ENCODE measurements around the gene CCNH.

Gene CCNH

GRCh38 chr5:87359106-87359505 is 53.6 kb downstream of the CCNH start:
- DNase-seq (no peak), ATAC-seq (ENCODE audit: insufficient read depth, low read depth) (no peak)
- Histone ChIP-seq H3K4me3 (ENCODE audit: low read depth in 1 of 2, low read length in 2 of 2) (no peak overlapping the region), H3K36me3 (ENCODE audit: insufficient read depth, low read length) (peaks cover 38% of the 10 kb centered on the region), H2AFZ (ENCODE audit: low read depth, low read length) (no peak overlapping the region), H3K9me3 (ENCODE audit: insufficient read depth, low read length, severe bottlenecking) (no peaks in the 10 kb centered on the region), H3K9ac (ENCODE audit: low read depth, low read length) (no peak overlapping the region), H3K4me2 (ENCODE audit: insufficient read depth, low read length) (no peak overlapping the region), H3K79me2 (ENCODE audit: insufficient read depth, low read length) (no peaks in the 10 kb centered on the region), H4K20me1 (ENCODE audit: insufficient read depth, low read length) (no peaks in the 10 kb centered on the region), H3K27me3 (ENCODE audit: insufficient read depth, low read length, poor library complexity) (no peaks in the 10 kb centered on the region), H3K4me1 (ENCODE audit: insufficient read depth, low read length) (no peaks in the 10 kb centered on the region), H3K27ac (ENCODE audit: low read length) (no peak overlapping the region)
- TF ChIP-seq CTCF (IDR thresholded peaks at IDR 0.05; ENCODE audit: borderline replicate concordance, extremely low read depth, low read length, poor library complexity, severe bottlenecking) = no peak
- no peak for TF ChIP-seq EZH2 (IDR thresholded peaks at IDR 0.05; ENCODE audit: borderline replicate concordance, low read depth, low read length, severe bottlenecking)

DNA sequence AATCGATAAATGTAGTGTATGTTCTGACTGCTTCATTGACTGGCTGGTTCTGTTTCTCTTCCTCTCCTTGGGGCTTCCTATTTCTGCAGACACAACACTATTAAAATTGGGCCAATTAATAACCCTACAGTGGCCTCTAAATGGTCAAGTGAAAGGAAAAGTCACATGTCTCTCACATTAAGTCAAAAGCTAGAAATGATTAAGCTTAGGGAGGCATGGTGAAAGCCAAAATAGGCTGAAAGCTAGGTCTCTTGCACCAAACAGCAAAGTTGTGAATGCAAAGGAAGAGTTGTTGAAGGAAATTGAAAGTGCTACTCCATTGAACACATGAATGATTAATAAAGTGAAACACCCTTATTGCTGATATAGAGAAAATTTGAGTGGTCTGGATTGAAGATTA is 58.2 kb downstream of the CCNH start:
- H3K36me3 ChIP-seq (ENCODE audit: insufficient read depth, low read length) = peaks cover 41% of the 10 kb centered on the region
- no peak overlapping the region for H3K4me3 ChIP-seq (ENCODE audit: low read depth in 1 of 2, low read length in 2 of 2)
- H4K20me1 ChIP-seq (ENCODE audit: insufficient read depth, low read length) = no peaks in the 10 kb centered on the region
- no peak for ATAC-seq (ENCODE audit: insufficient read depth, low read depth)
- no peak for DNase-seq
- no peak overlapping the region for H3K9ac ChIP-seq (ENCODE audit: low read depth, low read length)
- no peak overlapping the region for H3K4me2 ChIP-seq (ENCODE audit: insufficient read depth, low read length)
- H3K27ac ChIP-seq (ENCODE audit: low read length) = no peak overlapping the region
- H3K79me2 ChIP-seq (ENCODE audit: insufficient read depth, low read length) = no peaks in the 10 kb centered on the region
- no peaks in the 10 kb centered on the region for H3K27me3 ChIP-seq (ENCODE audit: insufficient read depth, low read length, poor library complexity)
- H2AFZ ChIP-seq (ENCODE audit: low read depth, low read length) = no peak overlapping the region
- TF ChIP-seq EZH2 (IDR thresholded peaks at IDR 0.05; ENCODE audit: borderline replicate concordance, low read depth, low read length, severe bottlenecking) = no peak
- TF ChIP-seq CTCF (IDR thresholded peaks at IDR 0.05; ENCODE audit: borderline replicate concordance, extremely low read depth, low read length, poor library complexity, severe bottlenecking) = no peak
- H3K4me1 ChIP-seq (ENCODE audit: insufficient read depth, low read length) = no peaks in the 10 kb centered on the region
- H3K9me3 ChIP-seq (ENCODE audit: insufficient read depth, low read length, severe bottlenecking) = no peaks in the 10 kb centered on the region

DNA sequence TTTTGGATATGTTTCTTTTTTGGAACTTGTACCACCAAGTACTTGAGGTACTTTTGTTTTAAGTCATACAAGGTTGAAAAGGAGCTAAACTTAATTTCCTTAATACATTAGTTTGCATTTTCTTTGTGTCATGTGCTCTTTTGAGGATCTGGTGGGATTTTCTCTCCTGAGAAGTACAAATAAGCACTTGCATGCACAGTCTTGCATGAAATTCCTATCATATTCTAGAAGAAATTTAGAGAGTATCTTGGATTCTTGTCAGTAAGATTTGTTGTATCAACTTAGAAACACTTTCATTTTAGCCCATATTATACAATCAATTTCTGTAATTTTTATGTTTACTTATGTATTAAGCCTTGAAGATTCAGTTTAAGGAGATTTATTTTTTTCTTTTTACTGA is 64.9 kb downstream of the CCNH start:
- DNase-seq (no peak), ATAC-seq (ENCODE audit: insufficient read depth, low read depth) (no peak)
- Histone ChIP-seq H3K79me2 (ENCODE audit: insufficient read depth, low read length) (no peaks in the 10 kb centered on the region), H3K27ac (ENCODE audit: low read length) (no peak overlapping the region), H3K27me3 (ENCODE audit: insufficient read depth, low read length, poor library complexity) (no peaks in the 10 kb centered on the region), H3K9me3 (ENCODE audit: insufficient read depth, low read length, severe bottlenecking) (no peaks in the 10 kb centered on the region), H3K4me2 (ENCODE audit: insufficient read depth, low read length) (no peak overlapping the region), H3K4me1 (ENCODE audit: insufficient read depth, low read length) (no peaks in the 10 kb centered on the region), H3K9ac (ENCODE audit: low read depth, low read length) (no peak overlapping the region), H2AFZ (ENCODE audit: low read depth, low read length) (no peak overlapping the region), H4K20me1 (ENCODE audit: insufficient read depth, low read length) (no peaks in the 10 kb centered on the region), H3K4me3 (ENCODE audit: low read depth in 1 of 2, low read length in 2 of 2) (no peak overlapping the region), H3K36me3 (ENCODE audit: insufficient read depth, low read length) (peaks cover 51% of the 10 kb centered on the region)
- no peak for TF ChIP-seq CTCF (IDR thresholded peaks at IDR 0.05; ENCODE audit: borderline replicate concordance, extremely low read depth, low read length, poor library complexity, severe bottlenecking)
- TF ChIP-seq EZH2 (IDR thresholded peaks at IDR 0.05; ENCODE audit: borderline replicate concordance, low read depth, low read length, severe bottlenecking) = no peak

DNA sequence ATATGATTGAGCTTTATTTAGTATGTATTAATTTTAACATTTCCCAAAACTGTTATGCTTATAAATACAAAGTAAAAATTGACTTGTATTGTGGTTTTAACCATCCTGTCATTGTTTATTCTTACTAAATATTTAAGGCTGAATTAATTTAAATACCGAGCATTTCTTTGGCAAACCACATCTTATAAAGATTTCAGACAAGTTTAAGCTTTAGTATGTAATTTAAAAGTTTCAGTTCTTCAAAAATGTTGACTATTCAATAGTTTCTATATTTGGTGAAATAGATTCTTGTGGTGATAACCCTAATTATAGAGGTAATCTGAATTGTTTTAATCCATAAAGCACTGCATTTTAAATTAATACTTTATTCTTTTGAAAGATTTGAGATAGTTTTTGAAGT is 65.5 kb downstream of the CCNH start:
- no peak overlapping the region for H3K27ac ChIP-seq (ENCODE audit: low read length)

More for the DNA sequence above, 65.5 kb downstream of the CCNH start:
- H4K20me1 ChIP-seq (ENCODE audit: insufficient read depth, low read length) = no peaks in the 10 kb centered on the region
- DNase-seq (no peak), ATAC-seq (ENCODE audit: insufficient read depth, low read depth) (no peak)
- H3K9me3 ChIP-seq (ENCODE audit: insufficient read depth, low read length, severe bottlenecking) = no peaks in the 10 kb centered on the region
- H3K36me3 ChIP-seq (ENCODE audit: insufficient read depth, low read length) = peaks cover 52% of the 10 kb centered on the region
- H3K4me2 ChIP-seq (ENCODE audit: insufficient read depth, low read length) = no peak overlapping the region
- no peak overlapping the region for H2AFZ ChIP-seq (ENCODE audit: low read depth, low read length)
- no peak overlapping the region for H3K4me3 ChIP-seq (ENCODE audit: low read depth in 1 of 2, low read length in 2 of 2)
- no peaks in the 10 kb centered on the region for H3K79me2 ChIP-seq (ENCODE audit: insufficient read depth, low read length)
- no peaks in the 10 kb centered on the region for H3K4me1 ChIP-seq (ENCODE audit: insufficient read depth, low read length)
- H3K9ac ChIP-seq (ENCODE audit: low read depth, low read length) = no peak overlapping the region
- TF ChIP-seq EZH2 (IDR thresholded peaks at IDR 0.05; ENCODE audit: borderline replicate concordance, low read depth, low read length, severe bottlenecking) (no peak), CTCF (IDR thresholded peaks at IDR 0.05; ENCODE audit: borderline replicate concordance, extremely low read depth, low read length, poor library complexity, severe bottlenecking) (no peak)
- no peaks in the 10 kb centered on the region for H3K27me3 ChIP-seq (ENCODE audit: insufficient read depth, low read length, poor library complexity)

All from DND-41 (cell line).